Left lung (tissue), 10 donors: Measurements from ENCODE around the gene DYNLRB1. TPM values are rescaled to one million over a fixed set of nuclear protein-coding genes. Genes with fewer than 3 reads are reported as not detected.

Experiments used
- ATAC-seq: fragments of 200-7000 bp; cut with Tn5 transposase; one replicate; pipeline ENCODE4 v1.9.1; 2020; ENCODE audit warnings: moderate library complexity
- DNase-seq, 4 donors: peaks; one replicate each; pipeline ENCODE4 v3.0.0-alpha.2; 2013 to 2020
- H3K27ac ChIP-seq, 2 donors: fragments of 200-600 bp; sonication (generic) in 1 of 2; one replicate each; pipeline versions ENCODE4 v1.5.0 to v1.8.0; 2020 to 2021
- H3K27me3 ChIP-seq, 2 donors: fragments of 200-600 bp; sonication (generic) in 1 of 2; one replicate each; pipeline versions ENCODE4 v1.5.0 to v1.8.0; 2020 to 2021
- H3K36me3 ChIP-seq, 2 donors: fragments of 200-600 bp; sonication (generic) in 1 of 2; one replicate each; pipeline versions ENCODE4 v1.5.0 to v1.8.0; 2020 to 2021
- H3K4me1 ChIP-seq, 2 donors: fragments of 200-600 bp; one replicate each; pipeline ENCODE4 v1.8.0; 2021
- H3K4me3 ChIP-seq, 2 donors: fragments of 200-600 bp; sonication (generic) in 1 of 2; one replicate each; pipeline versions ENCODE4 v1.5.0 to v1.8.0; 2020 to 2021; ENCODE audit warnings: mild to moderate bottlenecking in 1 of 2
- H3K9me3 ChIP-seq, 2 donors: fragments of 200-600 bp; sonication (generic) in 1 of 2; one replicate each; pipeline versions ENCODE4 v1.5.0 to v1.8.0; 2020 to 2021
- CTCF ChIP-seq, 2 donors: fragments of 200-600 bp; sonication (generic) in 1 of 2; IDR thresholded peaks; one replicate each; pipeline versions ENCODE4 v1.5.0 to v1.8.0; 2021; ENCODE audit warnings: antibody characterized with exemption in 2 of 2
- intact Hi-C, 2 donors: fragments of 100-400 bp; cut with DNase I; formaldehyde crosslinking; loops; one replicate each; pipeline versions ENCODE4 v1.11.2 to v1.14.2; 2022
- polyA plus RNA-seq, 6 donors: library from polyadenylated mRNA; unstranded; fragments of 120-200 nt; gene quantifications; one replicate each; pipeline ENCODE4 v1.2.1, GENCODE V29; 2013; ENCODE audit not compliant: insufficient read length in 6 of 6
- total RNA-seq, 2 donors: library from RNA; stranded (reverse); fragmentation: NEBNext Ultra II Directional; extraction: Animal tissue kit (Norgen Biotek cat#: 25700); gene quantifications; one replicate each; pipeline ENCODE4 v1.2.1, GENCODE V29; 2021
- donor health status: DM: no; HTN: yes; CAD: no.
- donor health status: DM: no; HTN: no; CAD: no.

DYNLRB1 gene
- total and polyA plus RNA-seq, 8 donors = 110 to 159 (median 141) TPM

GRCh38 chr20:34567892-34568865 lies 52.0 kb downstream of the DYNLRB1 start:
- no peak overlapping the region for H3K4me3 ChIP-seq
- DNase-seq = no peak
- peaks cover 0 to 25% of the 10 kb centered on the region in 2 donors for H3K4me1 ChIP-seq
- no peak for TF ChIP-seq CTCF (IDR thresholded peaks at IDR 0.05)
- H3K27me3 ChIP-seq = no peaks in the 10 kb centered on the region
- peaks cover 0 to 27% of the 10 kb centered on the region in 2 donors for H3K36me3 ChIP-seq
- no peak overlapping the region for H3K27ac ChIP-seq
- intact Hi-C loops = no loop called here
- no peaks in the 10 kb centered on the region for H3K9me3 ChIP-seq
- peak; percentile 50 for ATAC-seq

DNA sequence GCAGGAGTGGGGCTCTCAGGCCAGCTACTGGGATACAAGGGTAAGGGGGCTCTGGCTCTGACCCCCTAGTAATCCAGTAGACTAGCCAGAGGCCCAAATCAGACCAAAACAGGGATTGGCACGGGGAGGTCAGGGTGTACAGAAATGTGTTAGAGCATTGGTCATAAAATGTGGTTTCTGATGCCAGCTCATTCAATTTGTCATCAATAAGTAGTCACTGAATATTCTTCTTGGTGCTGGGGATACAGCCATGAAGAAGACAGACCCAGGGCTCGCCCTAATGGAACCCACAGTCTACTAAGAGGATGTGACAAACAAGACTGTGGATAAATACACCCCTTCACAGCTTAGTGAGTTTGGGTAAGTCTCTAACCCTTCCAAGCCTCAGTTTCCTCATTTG lies 53.4 kb downstream of the DYNLRB1 start:
- no peaks in the 10 kb centered on the region for H3K27me3 ChIP-seq
- no peak overlapping the region for H3K4me3 ChIP-seq
- H3K27ac ChIP-seq = no peak overlapping the region
- H3K36me3 ChIP-seq = peaks cover 0 to 41% of the 10 kb centered on the region in 2 donors
- ATAC-seq (no peak), DNase-seq (no peak)
- peaks cover 0 to 25% of the 10 kb centered on the region in 2 donors for H3K4me1 ChIP-seq
- TF ChIP-seq CTCF (IDR thresholded peaks at IDR 0.05) = no peak
- H3K9me3 ChIP-seq = no peaks in the 10 kb centered on the region
- intact Hi-C loops = no loop called here

GRCh38 chr20:34570859-34571306 lies 54.7 kb downstream of the DYNLRB1 start:
- Histone ChIP-seq H3K27me3 (no peaks in the 10 kb centered on the region), H3K36me3 (peaks cover 0 to 45% of the 10 kb centered on the region in 2 donors), H3K4me3 (no peak overlapping the region), H3K9me3 (no peaks in the 10 kb centered on the region), H3K4me1 (peaks cover 0 to 25% of the 10 kb centered on the region in 2 donors), H3K27ac (peak overlapping the region in 1 of 2 donors; percentile 48)
- DNase-seq (no peak), ATAC-seq (no peak)
- TF ChIP-seq CTCF (IDR thresholded peaks at IDR 0.05) = no peak
- intact Hi-C loops = no loop called here

- H3K4me1 ChIP-seq = peaks cover 0 to 20% of the 10 kb centered on the region in 2 donors
- no peaks in the 10 kb centered on the region for H3K27me3 ChIP-seq
- ATAC-seq (no peak), DNase-seq (no peak)
- intact Hi-C loops = no loop called here
- H3K4me3 ChIP-seq = no peak overlapping the region
- H3K36me3 ChIP-seq = peaks cover 0 to 43% of the 10 kb centered on the region in 2 donors
- H3K27ac ChIP-seq = peak overlapping the region in 1 of 2 donors; percentile 48
- no peaks in the 10 kb centered on the region for H3K9me3 ChIP-seq
- TF ChIP-seq CTCF (IDR thresholded peaks at IDR 0.05) = no peak
These were observed 55.5 kb downstream of the DYNLRB1 start for GRCh38 chr20:34571753-34572152.

GRCh38 chr20:34573541-34574300 lies 57.5 kb downstream of the DYNLRB1 start:
- Histone ChIP-seq H3K4me3 (no peak overlapping the region), H3K27ac (no peak overlapping the region), H3K4me1 (peaks cover 0 to 25% of the 10 kb centered on the region in 2 donors), H3K9me3 (no peaks in the 10 kb centered on the region), H3K36me3 (peaks cover 0 to 36% of the 10 kb centered on the region in 2 donors), H3K27me3 (no peaks in the 10 kb centered on the region)
- TF ChIP-seq CTCF (IDR thresholded peaks at IDR 0.05) = no peak
- no peak for DNase-seq
- ATAC-seq = no peak
- intact Hi-C loops = no loop called here
